HG03135 (cell line): Measurements from ENCODE around the gene YARS2.
"Not testable (repeated sequence)": the region's sequence is repeated elsewhere in the genome, so short reads cannot be mapped to it uniquely, and the experiment has no call there.

ENCODE experiments used
- ATAC-seq: cut with Tn5 transposase; IDR thresholded peaks from one replicate; pipeline ENCODE4 v1.9.1; 2021; ENCODE audit warnings: mild to moderate bottlenecking, moderate library complexity; ENCODE audit not compliant: unreplicated experiment

The YARS2 gene

GRCh38 chr12:32754111-32754510 lies 1.6 kb downstream of the YARS2 start:
- ATAC-seq = no peak

GRCh38 chr12:32753605-32754004 lies 2.1 kb downstream of the YARS2 start:
- ATAC-seq = no peak

GRCh38 chr12:32743264-32743663 lies 12.4 kb downstream of the YARS2 start:
- no peak for ATAC-seq

GRCh38 chr12:32742133-32742532 lies 13.6 kb downstream of the YARS2 start:
- no peak for ATAC-seq

- ATAC-seq = no peak
Observed at GRCh38 chr12:32739279-32739678, 16.4 kb downstream of the YARS2 start.

- ATAC-seq = no peak
Observed at GRCh38 chr12:32737715-32738114, 18.0 kb downstream of the YARS2 start.

GRCh38 chr12:32736445-32736844 lies 19.3 kb downstream of the YARS2 start:
- ATAC-seq = no peak

- ATAC-seq = no peak
Observed at GRCh38 chr12:32734952-32735351, 20.7 kb downstream of the YARS2 start.

- no peak for ATAC-seq
Observed at GRCh38 chr12:32727237-32727636, 28.5 kb downstream of the YARS2 start.

GRCh38 chr12:32726286-32726685 lies 29.4 kb downstream of the YARS2 start:
- ATAC-seq = no peak

- not testable (repeated sequence) for ATAC-seq
Observed at GRCh38 chr12:32725308-32725707, 30.4 kb downstream of the YARS2 start.

GRCh38 chr12:32718926-32719325 lies 36.8 kb downstream of the YARS2 start:
- no peak for ATAC-seq

GRCh38 chr12:32714772-32715171 lies 40.9 kb downstream of the YARS2 start:
- no peak for ATAC-seq

- ATAC-seq = no peak
Observed at GRCh38 chr12:32708926-32709325, 46.8 kb downstream of the YARS2 start.

- ATAC-seq = no peak
Observed at GRCh38 chr12:32706335-32707024, 49.2 kb downstream of the YARS2 start.

- no peak for ATAC-seq
Observed at GRCh38 chr12:32705783-32706182, 49.9 kb downstream of the YARS2 start.

- ATAC-seq = no peak
Observed at GRCh38 chr12:32702946-32703345, 52.8 kb downstream of the YARS2 start.

- ATAC-seq = no peak
Observed at GRCh38 chr12:32702473-32702872, 53.2 kb downstream of the YARS2 start.

- not testable (repeated sequence) for ATAC-seq
Observed at GRCh38 chr12:32699437-32699836, 56.3 kb downstream of the YARS2 start.

- no peak for ATAC-seq
Observed at GRCh38 chr12:32698285-32698684, 57.4 kb downstream of the YARS2 start.

- no peak for ATAC-seq
Observed at GRCh38 chr12:32697445-32697844, 58.3 kb downstream of the YARS2 start.
